Measurements from ENCODE around the gene ALDH1A2. TPM values are rescaled to one million over a fixed set of nuclear protein-coding genes. Genes with fewer than 3 reads are reported as not detected.

ALDH1A2 gene
- total and polyA plus RNA-seq, 9 donors, result 10.3 to 120 (median 45.0) TPM

- DNase-seq, result no peak
- no peaks in the 10 kb centered on the region for H3K4me1 ChIP-seq (ENCODE audit: insufficient read depth)
- H3K27ac ChIP-seq, result peak overlapping the region in 1 of 2 donors; percentile 75
- TF ChIP-seq EP300 (IDR thresholded peaks at IDR 0.05) (no peak), POLR2A (IDR thresholded peaks at IDR 0.05) (no peak)
- TF ChIP-seq, protein P1, sequence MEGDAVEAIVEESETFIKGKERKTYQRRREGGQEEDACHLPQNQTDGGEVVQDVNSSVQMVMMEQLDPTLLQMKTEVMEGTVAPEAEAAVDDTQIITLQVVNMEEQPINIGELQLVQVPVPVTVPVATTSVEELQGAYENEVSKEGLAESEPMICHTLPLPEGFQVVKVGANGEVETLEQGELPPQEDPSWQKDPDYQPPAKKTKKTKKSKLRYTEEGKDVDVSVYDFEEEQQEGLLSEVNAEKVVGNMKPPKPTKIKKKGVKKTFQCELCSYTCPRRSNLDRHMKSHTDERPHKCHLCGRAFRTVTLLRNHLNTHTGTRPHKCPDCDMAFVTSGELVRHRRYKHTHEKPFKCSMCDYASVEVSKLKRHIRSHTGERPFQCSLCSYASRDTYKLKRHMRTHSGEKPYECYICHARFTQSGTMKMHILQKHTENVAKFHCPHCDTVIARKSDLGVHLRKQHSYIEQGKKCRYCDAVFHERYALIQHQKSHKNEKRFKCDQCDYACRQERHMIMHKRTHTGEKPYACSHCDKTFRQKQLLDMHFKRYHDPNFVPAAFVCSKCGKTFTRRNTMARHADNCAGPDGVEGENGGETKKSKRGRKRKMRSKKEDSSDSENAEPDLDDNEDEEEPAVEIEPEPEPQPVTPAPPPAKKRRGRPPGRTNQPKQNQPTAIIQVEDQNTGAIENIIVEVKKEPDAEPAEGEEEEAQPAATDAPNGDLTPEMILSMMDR (IDR thresholded peaks at IDR 0.05), result no peak
- no peaks in the 10 kb centered on the region for H3K27me3 ChIP-seq
- peak overlapping the region; percentile 58 for H3K4me3 ChIP-seq
- H3K36me3 ChIP-seq, result no peaks in the 10 kb centered on the region
- intact Hi-C loops (cut with DNase I), result loop anchor here in 3 of 4 donors (10.0 kb wide), 4 partner anchors 50 to 500 kb away; no protein-coding TSS in a partner anchor
- WGBS, 3 donors, result 47 to 52% (median 48%) methylated on average over 22 of the region's 22 CpGs
- no peaks in the 10 kb centered on the region for H3K9me3 ChIP-seq
Observed at GRCh38 chr15:58064082-58064979, 1.2 kb downstream of the ALDH1A2 start.

- no peaks in the 10 kb centered on the region for H3K4me1 ChIP-seq (ENCODE audit: insufficient read depth)
- H3K27ac ChIP-seq, result peak overlapping the region in 1 of 2 donors; percentile 14
- peak overlapping the region; percentile 58 for H3K4me3 ChIP-seq
- H3K27me3 ChIP-seq, result no peaks in the 10 kb centered on the region
- intact Hi-C loops (cut with DNase I), result loop anchor here in 3 of 4 donors (10.0 kb wide), 4 partner anchors 49 to 499 kb away; no protein-coding TSS in a partner anchor
- DNase-seq, result no peak
- no peaks in the 10 kb centered on the region for H3K9me3 ChIP-seq
- H3K36me3 ChIP-seq, result no peaks in the 10 kb centered on the region
- WGBS, 3 donors, result 64 to 85% (median 79%) methylated on average over 3 of the region's 3 CpGs
- TF ChIP-seq POLR2A (IDR thresholded peaks at IDR 0.05) (no peak), EP300 (IDR thresholded peaks at IDR 0.05) (no peak)
- TF ChIP-seq, protein P1 (IDR thresholded peaks at IDR 0.05), result no peak
Observed at GRCh38 chr15:58063614-58064013, 1.9 kb downstream of the ALDH1A2 start.

DNA sequence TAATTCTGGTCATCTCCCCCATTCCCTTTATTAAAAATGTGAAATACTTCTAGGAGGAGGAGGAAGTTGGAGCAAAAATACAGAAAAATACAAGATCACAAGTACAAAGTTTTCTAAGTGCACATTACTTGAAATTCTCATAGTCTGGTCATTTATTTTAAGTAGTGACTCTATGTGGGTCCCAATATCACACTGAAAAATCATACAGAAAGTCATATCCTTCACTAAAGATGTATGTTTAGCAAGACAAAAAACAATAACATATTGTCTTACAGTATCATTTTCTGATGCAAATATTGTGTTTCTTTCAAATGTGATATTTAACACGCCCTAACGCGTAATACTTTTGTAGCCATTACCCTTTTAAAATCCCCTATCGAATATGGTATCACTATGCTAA is 2.5 kb downstream of the ALDH1A2 start:
- DNase-seq, result no peak
- H3K9me3 ChIP-seq, result no peaks in the 10 kb centered on the region
- no peak overlapping the region for H3K4me3 ChIP-seq
- no peak overlapping the region for H3K27ac ChIP-seq
- no peaks in the 10 kb centered on the region for H3K27me3 ChIP-seq
- H3K36me3 ChIP-seq, result no peaks in the 10 kb centered on the region
- H3K4me1 ChIP-seq (ENCODE audit: insufficient read depth), result no peaks in the 10 kb centered on the region
- TF ChIP-seq EP300 (IDR thresholded peaks at IDR 0.05) (no peak), POLR2A (IDR thresholded peaks at IDR 0.05) (no peak)
- TF ChIP-seq, protein P1 (IDR thresholded peaks at IDR 0.05), result no peak
- WGBS, 3 donors, result 85 to 96% (median 90%) methylated on average over 4 of the region's 4 CpGs
- intact Hi-C loops (cut with DNase I), result loop anchor here in 3 of 4 donors (10.0 kb wide), 4 partner anchors 48 to 498 kb away; no protein-coding TSS in a partner anchor

DNA sequence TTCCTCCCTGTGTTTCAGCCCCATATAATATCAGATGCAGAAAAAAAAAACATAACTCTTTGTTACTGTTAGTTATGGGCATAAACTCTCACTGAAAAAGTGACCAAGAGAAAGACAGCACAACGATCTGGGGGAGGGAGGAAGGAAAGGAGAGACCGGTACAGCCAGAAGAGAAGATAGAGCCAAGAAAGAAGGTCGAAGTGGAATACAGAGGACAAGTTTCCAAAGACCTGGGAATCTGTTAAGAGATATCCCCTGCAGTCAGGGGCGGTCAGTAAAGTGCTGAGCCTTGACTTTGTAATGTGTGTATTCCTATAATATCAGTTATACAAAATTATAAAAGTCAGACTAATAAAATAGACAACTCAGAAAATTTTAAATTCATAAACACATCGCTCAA is 3.3 kb downstream of the ALDH1A2 start:
- no peak overlapping the region for H3K4me3 ChIP-seq
- intact Hi-C loops (cut with DNase I), result loop anchor here in 3 of 4 donors (10.0 kb wide), 4 partner anchors 47 to 497 kb away; no protein-coding TSS in a partner anchor
- H3K9me3 ChIP-seq, result no peaks in the 10 kb centered on the region
- 48 to 54% (median 50%) methylated on average over 5 of the region's 5 CpGs for WGBS, 3 donors
- H3K36me3 ChIP-seq, result no peaks in the 10 kb centered on the region
- DNase-seq, result no peak
- no peaks in the 10 kb centered on the region for H3K27me3 ChIP-seq
- no peak overlapping the region for H3K27ac ChIP-seq
- H3K4me1 ChIP-seq (ENCODE audit: insufficient read depth), result no peaks in the 10 kb centered on the region
- TF ChIP-seq EP300 (IDR thresholded peaks at IDR 0.05) (no peak), POLR2A (IDR thresholded peaks at IDR 0.05) (no peak)
- TF ChIP-seq, protein P1 (IDR thresholded peaks at IDR 0.05), result no peak
